Measurements from ENCODE around the gene RPS15.

DNA sequence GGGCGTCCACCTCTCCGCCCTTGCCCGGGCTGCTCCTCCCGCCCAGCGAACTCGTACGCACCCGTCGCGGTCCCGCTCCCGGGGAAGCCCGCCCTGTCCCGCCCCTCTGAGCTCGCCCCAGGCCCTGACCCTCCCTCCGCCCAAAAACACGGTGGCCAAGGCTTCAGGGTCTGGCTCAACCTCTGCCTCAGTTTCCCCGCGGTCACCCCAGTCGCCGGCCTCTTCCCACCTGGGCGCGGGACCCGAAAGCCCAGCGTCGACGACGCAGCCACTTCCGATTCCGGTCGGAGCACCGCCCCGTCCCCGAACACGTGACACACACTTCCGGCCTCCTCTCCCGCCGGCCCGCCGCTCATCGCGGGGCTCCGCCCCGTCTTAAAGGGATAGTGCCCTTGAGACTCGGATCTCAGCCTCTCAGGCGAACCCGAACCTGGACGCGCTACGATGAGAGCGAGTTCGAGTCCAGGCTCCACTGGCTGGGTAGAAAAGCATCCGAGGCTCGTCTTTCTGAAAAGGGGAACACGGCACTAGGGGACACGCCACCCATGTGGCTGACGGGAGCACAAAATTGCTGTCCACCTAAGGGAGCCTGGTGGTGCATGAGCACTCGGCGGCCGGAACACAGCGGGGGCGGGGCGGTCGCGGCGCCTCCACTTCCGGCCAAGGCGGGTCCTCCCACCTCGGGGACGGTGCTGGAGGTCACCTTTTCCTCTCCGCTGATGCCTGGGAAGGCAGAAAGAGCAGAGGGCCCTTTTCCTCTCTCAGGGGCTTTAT, 40.9 kb downstream of the RPS15 start, which contains the start of gene C19orf25:
- TF ChIP-seq, protein P1, sequence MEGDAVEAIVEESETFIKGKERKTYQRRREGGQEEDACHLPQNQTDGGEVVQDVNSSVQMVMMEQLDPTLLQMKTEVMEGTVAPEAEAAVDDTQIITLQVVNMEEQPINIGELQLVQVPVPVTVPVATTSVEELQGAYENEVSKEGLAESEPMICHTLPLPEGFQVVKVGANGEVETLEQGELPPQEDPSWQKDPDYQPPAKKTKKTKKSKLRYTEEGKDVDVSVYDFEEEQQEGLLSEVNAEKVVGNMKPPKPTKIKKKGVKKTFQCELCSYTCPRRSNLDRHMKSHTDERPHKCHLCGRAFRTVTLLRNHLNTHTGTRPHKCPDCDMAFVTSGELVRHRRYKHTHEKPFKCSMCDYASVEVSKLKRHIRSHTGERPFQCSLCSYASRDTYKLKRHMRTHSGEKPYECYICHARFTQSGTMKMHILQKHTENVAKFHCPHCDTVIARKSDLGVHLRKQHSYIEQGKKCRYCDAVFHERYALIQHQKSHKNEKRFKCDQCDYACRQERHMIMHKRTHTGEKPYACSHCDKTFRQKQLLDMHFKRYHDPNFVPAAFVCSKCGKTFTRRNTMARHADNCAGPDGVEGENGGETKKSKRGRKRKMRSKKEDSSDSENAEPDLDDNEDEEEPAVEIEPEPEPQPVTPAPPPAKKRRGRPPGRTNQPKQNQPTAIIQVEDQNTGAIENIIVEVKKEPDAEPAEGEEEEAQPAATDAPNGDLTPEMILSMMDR (conservative IDR thresholded peaks at IDR 0.05 in 1 of 2, IDR thresholded peaks at IDR 0.05 in 1 of 2; ENCODE audit: extremely low read depth in 1 of 2, insufficient read depth in 1 of 2, low read depth in 1 of 2, low read length in 2 of 2), result no peak
- TF ChIP-seq EZH2 (IDR thresholded peaks at IDR 0.05; ENCODE audit: borderline replicate concordance, low read length), result no peak
